Measurements from ENCODE around the gene GRB2.
A peak's percentile ranks its signal among the peaks of the same experiment; 100 is the strongest.
"Not testable (repeated sequence)": the region's sequence is repeated elsewhere in the genome, so short reads cannot be mapped to it uniquely, and the experiment has no call there.

GRB2 gene

GRCh38 chr17:75316253-75316652 is 89.2 kb downstream of the GRB2 start:
- DNase-seq = no peak

- peak; percentile 26 for DNase-seq
These were observed 89.8 kb downstream of the GRB2 start for GRCh38 chr17:75315541-75316243.

GRCh38 chr17:75313941-75314551 is 91.4 kb downstream of the GRB2 start:
- DNase-seq = peak; percentile 27

GRCh38 chr17:75308732-75309629 is 96.5 kb downstream of the GRB2 start:
- no peak for DNase-seq

GRCh38 chr17:75307957-75308731 is 97.3 kb downstream of the GRB2 start:
- no peak for DNase-seq

GRCh38 chr17:75301502-75302206 is 103.8 kb downstream of the GRB2 start:
- DNase-seq = no peak

- no peak for DNase-seq
These were observed 104.4 kb downstream of the GRB2 start for GRCh38 chr17:75301049-75301448.

GRCh38 chr17:75300280-75300679 is 105.2 kb downstream of the GRB2 start:
- DNase-seq = no peak

- no peak for DNase-seq
These were observed 110.0 kb downstream of the GRB2 start for GRCh38 chr17:75295201-75296158.

- not testable (repeated sequence) for DNase-seq
These were observed 112.5 kb downstream of the GRB2 start for GRCh38 chr17:75292810-75293448.

- peak; percentile 54 for DNase-seq
These were observed 115.6 kb downstream of the GRB2 start for GRCh38 chr17:75289832-75290337.

GRCh38 chr17:75289115-75289831 is 116.2 kb downstream of the GRB2 start, which contains the start of gene SLC25A19:
SLC25A19 (minus strand) TSS chr17:75289433; CDS start chr17:75286764, 2,669 bp downstream.
- peak; percentile 99 for DNase-seq

- DNase-seq = peak; percentile 32
These were observed 116.7 kb downstream of the GRB2 start for GRCh38 chr17:75288770-75289114.

GRCh38 chr17:75288359-75288758 is 117.1 kb downstream of the GRB2 start:
- DNase-seq = no peak

- DNase-seq = no peak
These were observed 118.3 kb downstream of the GRB2 start for GRCh38 chr17:75287221-75287620.

- DNase-seq = no peak
These were observed 120.4 kb downstream of the GRB2 start for GRCh38 chr17:75285123-75285522.

GRCh38 chr17:75280189-75280588 is 125.3 kb downstream of the GRB2 start:
- peak; percentile 16 for DNase-seq

GRCh38 chr17:75277664-75278071 is 127.8 kb downstream of the GRB2 start:
- DNase-seq = peak; percentile 76

GRCh38 chr17:75273977-75274708 is 131.3 kb downstream of the GRB2 start:
- peak; percentile 83 for DNase-seq
